Effector memory CD4-positive, alpha-beta T cell (primary cell): ENCODE results near the gene NANOGP8.
"Not testable (repeated sequence)": the region's sequence is repeated elsewhere in the genome, so short reads cannot be mapped to it uniquely, and the experiment has no call there.

Experiments
- DNase-seq, 3 donors: peaks; one replicate each; pipeline ENCODE4 v3.0.0-alpha.2; 2020
- H3K27ac ChIP-seq: 2 replicates; pipeline ENCODE4 v1.7.0; 2013; ENCODE audit warnings: mild to moderate bottlenecking, low read length, moderate library complexity; ENCODE audit not compliant: insufficient read depth, poor library complexity, severe bottlenecking
- H3K27me3 ChIP-seq: replicated peaks from 2 replicates; pipeline ENCODE4 v1.7.0; 2013; ENCODE audit warnings: mild to moderate bottlenecking, low read length; ENCODE audit not compliant: insufficient read depth, control insufficient read depth, poor library complexity, severe bottlenecking
- H3K36me3 ChIP-seq: 2 replicates; pipeline ENCODE4 v1.7.0; 2013; ENCODE audit warnings: mild to moderate bottlenecking, low read length, moderate library complexity; ENCODE audit not compliant: control insufficient read depth, insufficient read depth
- H3K4me1 ChIP-seq: 2 replicates; pipeline ENCODE4 v1.7.0; 2013; ENCODE audit warnings: low read length, mild to moderate bottlenecking; ENCODE audit not compliant: control insufficient read depth, insufficient read depth, poor library complexity, severe bottlenecking
- H3K4me3 ChIP-seq: 2 replicates; pipeline ENCODE4 v1.7.0; 2013; ENCODE audit warnings: low read length, low read depth, mild to moderate bottlenecking; ENCODE audit not compliant: insufficient read depth, poor library complexity, severe bottlenecking
- H3K9me3 ChIP-seq: 2 replicates; pipeline ENCODE4 v1.7.0; 2013; ENCODE audit warnings: mild to moderate bottlenecking, low read length, moderate library complexity; ENCODE audit not compliant: control insufficient read depth

The NANOGP8 gene

DNA sequence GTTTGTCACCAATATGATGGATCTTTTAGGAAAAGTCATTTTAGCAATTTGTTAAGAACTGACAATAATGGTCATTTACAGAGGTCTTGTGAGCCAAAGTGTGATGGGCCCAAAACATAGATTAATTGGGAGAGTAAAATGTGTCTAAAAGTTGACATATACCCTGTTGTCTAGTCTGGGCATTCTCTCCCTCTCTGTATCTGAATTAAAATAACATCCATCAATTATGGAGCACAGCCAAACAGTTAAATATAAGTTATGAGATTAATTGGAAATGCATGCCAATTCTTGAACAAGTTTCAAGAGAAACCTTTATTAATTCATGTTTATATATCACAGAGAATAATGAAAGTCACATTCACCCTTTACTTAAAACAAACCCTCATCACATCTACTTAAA, 13.6 kb upstream of the NANOGP8 start:
- Histone ChIP-seq H3K9me3 (no peaks in the 10 kb centered on the region), H3K27ac (no peak overlapping the region), H3K4me1 (no peaks in the 10 kb centered on the region), H3K27me3 (no peaks in the 10 kb centered on the region), H3K4me3 (no peak overlapping the region), H3K36me3 (no peaks in the 10 kb centered on the region)
- DNase-seq = no peak

DNA sequence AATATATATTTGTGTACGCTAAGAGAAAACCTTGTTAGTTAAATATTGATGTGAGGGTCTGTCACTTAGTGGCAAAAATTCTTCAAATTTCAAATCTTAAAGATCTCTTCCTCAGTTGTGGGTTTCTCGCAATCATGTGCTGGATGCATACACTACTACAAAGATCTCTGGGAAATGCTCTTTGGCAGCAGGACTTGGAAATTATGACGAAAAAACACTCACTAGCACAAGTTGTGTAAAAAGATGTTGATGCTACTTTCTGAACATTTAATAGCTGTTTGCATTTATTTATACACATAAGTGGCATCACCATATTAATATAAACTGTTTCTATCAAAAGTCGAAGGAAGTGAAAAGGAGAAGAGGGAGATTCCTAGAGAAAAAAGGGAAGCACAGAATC, 10.8 kb upstream of the NANOGP8 start:
- Histone ChIP-seq H3K27ac (no peak overlapping the region), H3K27me3 (no peaks in the 10 kb centered on the region), H3K36me3 (no peaks in the 10 kb centered on the region), H3K4me3 (no peak overlapping the region), H3K4me1 (no peaks in the 10 kb centered on the region), H3K9me3 (no peaks in the 10 kb centered on the region)
- DNase-seq = no peak

DNA sequence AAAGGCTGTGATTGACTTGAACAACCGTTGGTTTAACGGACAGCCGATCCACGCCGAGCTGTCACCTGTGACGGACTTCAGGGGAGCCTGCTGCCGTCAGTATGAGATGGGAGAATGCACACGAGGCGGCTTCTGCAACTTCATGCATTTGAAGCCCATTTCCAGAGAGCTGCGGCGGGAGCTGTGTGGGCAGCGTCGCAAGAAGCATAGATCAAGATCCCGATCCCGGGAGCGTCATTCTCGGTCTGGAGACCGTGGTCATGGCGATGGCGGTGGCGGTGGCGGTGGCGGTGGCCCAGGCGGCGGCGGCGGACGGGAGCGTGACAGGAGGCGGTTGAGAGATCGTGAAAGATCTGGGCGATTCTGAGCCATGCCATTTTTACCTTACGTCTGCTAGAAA, 7.8 kb upstream of the NANOGP8 start:
- Histone ChIP-seq H3K4me3 (no peak overlapping the region), H3K4me1 (no peaks in the 10 kb centered on the region), H3K36me3 (no peaks in the 10 kb centered on the region), H3K27ac (no peak overlapping the region), H3K9me3 (no peaks in the 10 kb centered on the region), H3K27me3 (no peaks in the 10 kb centered on the region)
- DNase-seq = no peak

DNA sequence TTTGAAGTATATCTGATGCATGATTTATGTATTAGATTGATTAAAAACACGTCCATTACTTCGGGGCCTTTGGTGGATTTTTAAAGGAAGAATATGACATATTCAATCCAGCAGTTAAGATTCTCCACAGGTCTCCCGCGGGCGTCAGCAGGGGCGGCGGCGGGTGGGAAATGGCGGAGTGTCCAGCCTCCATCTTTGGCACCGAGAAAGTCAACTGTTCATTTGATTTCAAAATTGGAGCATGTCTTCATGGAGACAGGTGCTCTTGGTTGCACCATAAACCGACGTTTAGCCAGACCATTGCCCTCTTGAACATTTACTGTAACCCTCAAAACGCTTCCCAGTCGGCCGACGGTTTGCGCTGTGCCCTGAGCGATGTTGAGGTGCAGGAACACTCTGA, 7.2 kb upstream of the NANOGP8 start:
- H3K9me3 ChIP-seq = no peaks in the 10 kb centered on the region
- no peaks in the 10 kb centered on the region for H3K4me1 ChIP-seq
- H3K4me3 ChIP-seq = no peak overlapping the region
- no peaks in the 10 kb centered on the region for H3K36me3 ChIP-seq
- no peak overlapping the region for H3K27ac ChIP-seq
- DNase-seq = no peak
- H3K27me3 ChIP-seq = no peaks in the 10 kb centered on the region

DNA sequence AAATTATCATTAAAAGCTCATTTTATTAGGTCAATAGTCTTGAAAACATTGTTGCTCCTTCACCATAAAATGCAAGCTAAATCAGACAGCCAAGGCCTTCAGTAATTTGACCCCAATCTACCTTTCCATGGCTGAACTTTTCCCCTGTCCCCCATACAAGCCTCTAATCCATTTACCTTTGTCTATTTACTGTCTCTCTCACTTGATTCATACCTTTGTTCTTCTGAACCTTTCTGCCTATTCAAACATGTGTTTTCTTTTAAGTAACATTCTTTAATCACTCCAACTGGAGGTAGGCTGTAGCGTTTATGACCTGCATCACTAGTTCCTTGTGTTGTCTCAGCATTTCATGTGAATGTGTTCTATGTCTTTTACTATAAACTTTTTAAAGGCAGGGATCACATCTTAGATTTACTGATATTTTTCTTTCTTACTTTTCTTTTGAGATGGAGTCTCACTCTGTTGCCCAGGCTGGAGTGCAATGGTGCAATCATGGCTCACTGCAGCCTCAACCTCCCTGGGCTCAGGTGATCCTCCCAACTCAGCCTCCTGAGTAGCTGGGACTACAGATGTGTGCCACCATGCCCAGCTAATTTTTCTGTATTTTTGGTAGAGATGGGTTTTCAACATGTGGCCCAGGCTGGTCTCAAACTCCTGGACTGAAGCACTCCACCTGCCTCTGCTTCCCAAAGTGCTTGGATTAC, 5.2 kb upstream of the NANOGP8 start:
- no peaks in the 10 kb centered on the region for H3K4me1 ChIP-seq
- H3K4me3 ChIP-seq = no peak overlapping the region
- H3K9me3 ChIP-seq = no peaks in the 10 kb centered on the region
- H3K36me3 ChIP-seq = no peaks in the 10 kb centered on the region
- DNase-seq = no peak
- H3K27me3 ChIP-seq = no peaks in the 10 kb centered on the region
- no peak overlapping the region for H3K27ac ChIP-seq

DNA sequence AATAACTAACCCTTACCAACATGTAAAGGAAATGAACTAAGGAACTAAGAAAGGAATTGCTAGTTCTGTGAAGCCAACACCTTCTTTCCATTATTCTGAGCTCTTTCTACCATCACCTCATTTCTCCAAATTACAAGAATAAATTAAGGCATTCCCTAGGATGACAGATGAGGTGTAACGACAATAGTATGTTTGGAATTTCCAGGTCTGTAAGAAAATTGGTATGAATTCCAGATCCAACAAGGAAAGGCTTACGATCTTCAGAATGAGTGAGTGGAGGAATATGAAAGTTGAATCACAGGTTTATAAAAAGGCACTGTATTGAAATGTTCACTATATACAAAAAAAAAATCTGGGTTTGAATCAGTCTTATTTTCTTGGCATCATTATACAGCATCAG, 4.5 kb upstream of the NANOGP8 start:
- DNase-seq = no peak
- no peaks in the 10 kb centered on the region for H3K9me3 ChIP-seq

DNA sequence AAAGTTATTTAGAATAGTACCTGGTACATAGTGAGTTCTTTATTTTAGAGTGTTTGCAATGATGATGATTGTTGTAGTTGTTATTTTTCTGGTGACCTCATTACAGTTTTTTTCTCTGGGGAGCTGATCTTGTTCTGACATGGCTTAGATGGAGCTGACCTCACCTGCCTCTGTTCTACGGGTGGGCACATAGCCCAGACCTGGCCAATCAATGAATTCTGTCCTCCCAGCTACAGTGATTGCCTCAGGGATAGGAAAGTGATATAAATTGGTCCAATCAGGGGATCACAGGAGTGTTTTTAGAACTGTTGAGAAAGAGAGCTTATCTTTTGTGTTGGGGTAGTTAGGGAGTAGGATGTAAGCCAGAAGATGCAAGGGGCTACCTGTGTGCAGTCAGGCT, 3.2 kb upstream of the NANOGP8 start:
- H3K4me1 ChIP-seq = no peaks in the 10 kb centered on the region
- H3K4me3 ChIP-seq = no peak overlapping the region
- H3K27me3 ChIP-seq = no peaks in the 10 kb centered on the region
- no peak for DNase-seq
- no peaks in the 10 kb centered on the region for H3K36me3 ChIP-seq
- H3K9me3 ChIP-seq = no peaks in the 10 kb centered on the region
- no peak overlapping the region for H3K27ac ChIP-seq

More for the DNA sequence above, 4.5 kb upstream of the NANOGP8 start:
- no peaks in the 10 kb centered on the region for H3K27me3 ChIP-seq
- no peak overlapping the region for H3K4me3 ChIP-seq
- no peaks in the 10 kb centered on the region for H3K4me1 ChIP-seq
- no peak overlapping the region for H3K27ac ChIP-seq
- no peaks in the 10 kb centered on the region for H3K36me3 ChIP-seq

DNA sequence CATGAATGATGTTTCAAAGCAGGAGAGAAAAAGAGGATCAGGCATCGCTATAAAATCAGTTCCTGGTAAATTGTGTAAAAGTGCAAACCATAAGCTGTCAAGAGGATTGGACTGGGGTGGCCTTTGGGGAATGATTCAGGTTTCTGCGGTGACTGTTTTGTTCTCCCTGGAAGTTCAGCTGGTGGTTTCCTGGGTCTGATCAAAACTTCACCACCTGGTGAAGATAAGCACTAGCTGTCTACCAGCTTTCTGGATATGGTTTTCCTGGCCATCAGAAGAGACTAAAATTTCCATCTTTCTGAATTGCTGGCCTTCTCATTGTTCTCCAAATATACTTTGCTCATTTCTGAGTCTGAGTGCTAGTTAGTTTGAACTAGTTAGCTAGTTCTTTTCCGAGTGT, 2.7 kb upstream of the NANOGP8 start:
- Histone ChIP-seq H3K4me1 (no peaks in the 10 kb centered on the region), H3K36me3 (no peaks in the 10 kb centered on the region), H3K4me3 (no peak overlapping the region), H3K27ac (no peak overlapping the region), H3K9me3 (no peaks in the 10 kb centered on the region), H3K27me3 (no peaks in the 10 kb centered on the region)
- DNase-seq = no peak

DNA sequence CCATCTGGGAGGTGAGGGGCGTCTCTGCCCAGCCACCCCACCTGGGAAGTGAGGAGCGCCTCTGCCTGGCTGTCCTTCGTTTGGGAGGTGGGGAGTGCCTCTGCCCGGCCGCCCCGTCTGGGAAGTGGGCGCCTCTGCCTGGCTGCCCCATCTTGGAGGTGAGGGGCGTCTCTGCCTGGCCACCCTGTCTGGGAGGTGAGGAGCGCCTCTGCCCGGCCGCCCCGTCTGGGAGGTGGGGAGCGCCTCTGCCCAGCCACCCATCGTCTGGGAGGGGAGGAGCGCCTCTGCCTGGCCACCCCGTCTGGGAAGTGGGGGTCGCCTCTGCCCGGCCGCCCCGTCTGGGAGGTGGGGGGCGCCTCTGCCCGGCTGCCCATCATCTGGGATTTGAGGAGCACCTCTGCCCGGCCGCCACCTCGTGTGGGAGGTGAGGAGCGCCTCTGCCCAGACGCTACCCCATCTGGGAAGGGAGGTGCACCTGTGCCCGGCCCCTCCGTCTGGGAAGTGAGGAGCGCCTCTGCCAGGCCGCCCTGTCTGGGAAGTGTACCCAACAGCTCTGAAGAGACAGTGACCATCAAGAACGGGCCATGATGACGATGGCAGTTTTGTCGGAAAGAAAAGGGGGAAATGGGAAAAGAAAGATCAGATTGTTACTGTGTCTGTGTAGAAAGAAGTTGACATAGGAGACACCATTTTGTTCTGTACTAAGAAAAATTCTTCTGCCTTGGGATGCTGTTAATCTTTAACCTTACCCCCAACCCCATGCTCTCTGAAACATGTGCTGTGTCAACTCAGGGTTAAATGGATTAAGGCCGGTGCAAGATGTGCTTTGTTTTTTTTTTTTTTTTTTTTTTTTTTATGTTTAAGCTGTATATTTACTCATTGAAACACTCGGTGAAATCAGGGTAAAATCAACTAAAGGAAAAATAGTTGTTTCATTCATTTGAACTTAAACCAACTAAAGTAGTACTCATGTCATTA, 2.4 kb downstream of the NANOGP8 start:
- H3K27me3 ChIP-seq, H3K9me3 ChIP-seq, H3K36me3 ChIP-seq, DNase-seq, H3K4me1 ChIP-seq, H3K27ac ChIP-seq, H3K4me3 ChIP-seq: not testable (repeated sequence)
